Effector CD4-positive, alpha-beta T cell (primary cell): Measurements from ENCODE around the gene CNTF.

ENCODE experiments used
- DNase-seq: peaks from one replicate; pipeline ENCODE4 v3.0.0-alpha.2; 2020

Gene CNTF

DNA sequence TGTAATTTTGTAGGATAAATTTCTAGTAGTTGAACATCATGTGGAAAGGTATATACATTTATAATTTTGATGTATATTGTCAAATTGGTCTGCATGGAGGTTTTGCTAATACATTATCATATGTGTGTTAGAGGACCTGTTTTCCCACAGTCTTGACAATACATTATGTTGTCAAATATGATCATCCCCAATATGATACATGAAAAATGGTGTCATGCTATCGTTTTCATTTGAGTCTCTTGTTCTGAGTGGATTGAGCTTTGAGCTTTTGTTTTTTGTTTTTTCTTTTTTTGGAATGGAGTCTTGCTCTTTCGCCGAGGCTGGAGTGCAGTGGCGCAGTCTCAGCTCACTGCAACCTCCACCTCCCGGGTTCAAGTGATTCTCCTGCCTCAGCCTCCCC lies 14.1 kb upstream of the CNTF start:
- no peak for DNase-seq

DNA sequence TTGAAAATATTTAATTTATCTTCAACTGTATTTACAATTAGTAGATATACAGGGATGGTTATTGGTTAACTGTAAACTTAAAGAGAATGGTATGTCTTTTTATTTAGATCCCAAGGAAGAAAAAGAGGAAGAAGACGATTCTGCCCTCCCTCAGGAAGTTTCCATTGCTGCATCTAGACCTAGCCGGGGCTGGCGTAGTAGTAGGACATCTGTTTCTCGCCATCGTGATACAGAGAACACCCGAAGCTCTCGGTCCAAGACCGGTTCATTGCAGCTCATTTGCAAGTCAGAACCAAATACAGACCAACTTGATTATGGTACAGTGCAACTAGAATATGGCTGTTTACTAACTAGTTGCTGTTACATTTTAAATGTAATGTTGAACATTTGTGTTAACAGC lies 12.7 kb upstream of the CNTF start:
- no peak for DNase-seq

DNA sequence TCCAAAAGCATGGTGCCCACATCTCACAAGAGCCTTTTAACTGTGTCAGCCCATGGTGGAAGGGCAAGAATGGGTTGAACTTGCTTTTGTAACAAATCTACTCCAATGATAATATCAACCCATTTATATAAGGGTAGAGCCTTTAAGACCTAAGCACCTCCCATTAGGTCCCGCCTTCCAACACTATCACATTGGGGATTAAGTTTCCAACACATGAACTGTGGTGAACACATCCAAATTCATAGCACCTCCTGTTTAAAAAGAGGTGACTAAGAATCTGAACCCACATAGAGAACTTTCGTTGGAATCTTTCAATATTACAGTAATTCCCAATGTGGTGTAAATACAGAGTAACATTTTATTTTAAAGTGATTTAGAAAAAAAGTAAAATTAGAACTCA lies 9.2 kb upstream of the CNTF start:
- DNase-seq = no peak

DNA sequence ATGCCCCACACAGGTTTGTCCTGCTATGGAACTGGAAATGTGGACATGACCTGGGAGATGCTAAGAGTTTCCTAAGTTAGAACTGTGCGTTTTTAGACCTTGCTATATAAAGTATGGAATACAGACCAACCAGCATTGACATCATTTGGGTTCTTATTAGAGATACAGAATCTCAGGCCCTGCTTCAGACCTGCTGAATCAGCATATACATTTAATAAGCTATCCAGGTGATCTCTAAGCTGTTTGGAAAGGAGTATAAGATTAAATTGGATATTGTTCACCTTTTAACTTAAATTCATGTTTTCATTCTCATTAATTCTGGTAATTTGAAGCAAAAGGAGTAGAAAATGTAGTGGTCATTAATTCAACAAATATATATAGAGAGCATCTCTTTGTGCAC lies 6.9 kb upstream of the CNTF start:
- DNase-seq = no peak

DNA sequence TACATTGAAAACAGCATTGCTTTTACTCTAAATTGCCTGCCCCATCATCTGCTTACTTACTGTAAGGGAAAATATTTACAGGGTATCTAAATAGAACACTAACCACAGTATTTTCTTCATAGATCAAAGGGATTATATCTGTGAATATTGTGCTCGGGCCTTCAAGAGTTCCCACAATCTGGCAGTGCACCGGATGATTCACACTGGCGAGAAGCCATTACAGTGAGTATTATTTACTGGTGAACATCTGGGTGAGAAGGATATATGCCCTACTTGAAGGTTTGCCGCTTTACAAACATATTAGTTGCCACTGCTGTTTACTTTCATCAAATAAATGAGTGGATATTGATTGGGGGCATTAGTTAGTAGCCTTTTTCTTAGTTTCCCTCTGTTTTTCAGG lies 5.9 kb upstream of the CNTF start:
- no peak for DNase-seq

DNA sequence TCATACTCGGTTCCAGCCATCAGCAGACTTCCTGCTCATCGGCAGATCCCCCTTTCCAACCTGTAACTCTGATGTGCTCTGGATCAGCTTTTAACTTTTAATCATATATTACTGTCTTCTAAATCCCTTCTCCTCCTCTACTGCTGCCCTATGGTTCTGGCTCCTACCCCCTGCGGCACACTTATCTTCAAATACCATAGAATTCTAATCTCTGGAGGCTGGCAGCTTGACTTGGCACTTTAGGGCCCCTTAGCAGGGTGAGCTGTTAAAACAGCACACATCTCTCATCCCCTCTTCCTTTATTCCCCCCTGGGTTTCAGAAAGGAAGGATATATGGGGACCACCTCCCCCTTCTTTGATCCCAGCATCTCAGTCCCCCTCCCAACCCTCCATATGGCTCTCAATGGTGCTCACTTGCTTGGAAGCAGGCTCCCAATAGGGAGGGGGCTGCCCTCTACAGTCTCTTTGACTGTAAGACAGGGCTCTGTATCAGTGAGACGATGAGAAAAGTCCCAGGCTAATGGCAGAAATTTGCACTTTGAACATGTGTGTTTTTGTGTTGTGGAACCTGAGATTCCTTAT lies 4.4 kb upstream of the CNTF start:
- DNase-seq = no peak

DNA sequence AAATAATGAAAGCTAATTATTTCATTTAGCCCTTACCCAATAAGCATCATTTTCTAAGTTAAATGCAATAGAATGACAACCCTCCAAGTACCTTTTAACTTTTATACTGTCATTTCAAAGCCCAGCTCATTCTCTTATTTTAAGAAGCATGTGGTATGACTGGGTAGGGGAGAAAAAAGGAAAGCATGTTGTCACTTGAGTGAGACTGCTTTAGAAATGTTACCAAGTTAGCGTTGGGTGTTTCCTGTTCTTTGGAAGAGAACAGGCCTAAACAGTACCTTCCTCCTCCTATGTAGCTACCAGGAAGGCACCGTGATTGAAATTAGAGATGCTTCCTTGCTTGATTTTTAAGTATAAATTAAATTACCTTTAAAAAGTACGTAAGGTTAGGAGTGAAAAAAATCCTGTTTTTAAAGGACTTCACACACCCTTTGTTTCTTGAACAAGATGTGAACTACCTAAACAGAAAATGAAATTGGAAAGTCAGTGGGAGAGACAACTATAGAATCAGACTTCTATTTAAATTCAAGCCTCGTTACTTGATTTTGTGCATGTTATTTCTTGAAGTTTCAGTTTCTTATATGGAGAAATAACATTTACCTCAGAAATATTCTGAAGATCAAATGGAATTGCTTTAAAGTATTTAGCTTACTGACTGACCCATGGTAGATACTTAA lies 741 bp upstream of the CNTF start:
- DNase-seq = no peak

DNA sequence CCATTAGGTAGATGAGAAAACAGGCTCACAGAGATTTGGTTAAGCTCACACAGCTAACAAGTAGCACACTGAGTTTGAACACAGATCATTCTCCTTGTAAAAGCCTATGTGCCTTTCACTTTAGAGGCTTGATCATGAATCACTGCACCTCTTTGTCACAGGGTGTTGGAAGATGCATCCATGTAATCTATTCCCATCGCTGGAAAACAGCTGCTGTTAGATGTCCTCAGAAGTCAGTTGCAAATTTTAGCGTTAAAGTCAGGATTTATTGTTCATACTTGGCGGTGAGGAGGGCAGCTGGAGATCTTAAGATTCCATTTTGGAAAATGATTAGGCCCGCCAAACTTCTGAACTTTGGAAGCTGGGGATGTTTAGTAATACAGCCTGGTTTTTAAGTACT lies 2.6 kb downstream of the CNTF start:
- no peak for DNase-seq

DNA sequence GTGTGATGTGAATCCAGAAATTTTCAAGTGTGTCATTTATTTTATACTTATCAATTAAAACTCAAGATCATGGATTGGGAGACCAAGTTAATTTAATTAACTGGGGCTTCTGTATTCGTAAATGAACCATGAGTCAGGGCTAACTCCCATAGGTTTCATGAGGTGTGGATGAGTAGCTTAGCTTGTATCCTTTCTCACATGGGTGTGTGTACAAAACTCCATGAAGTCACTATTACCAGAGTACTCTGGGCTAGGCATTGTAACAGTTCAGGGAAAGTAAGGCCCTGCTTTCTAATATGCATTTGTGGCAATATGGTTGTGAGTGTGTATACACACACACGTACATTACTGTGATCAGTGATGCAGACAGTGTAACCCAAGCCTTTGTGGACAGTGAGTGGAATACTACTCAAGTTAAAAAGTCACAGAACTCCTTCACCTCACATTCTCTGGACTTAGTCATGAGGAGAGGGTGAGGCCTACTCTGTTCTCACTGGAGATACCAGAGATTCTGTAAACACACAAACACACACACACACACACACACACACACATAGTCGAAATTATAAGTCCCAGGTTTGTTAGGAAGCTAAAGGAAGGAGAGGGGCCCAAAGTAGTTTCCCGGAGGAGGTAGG lies 3.5 kb downstream of the CNTF start:
- DNase-seq = no peak

DNA sequence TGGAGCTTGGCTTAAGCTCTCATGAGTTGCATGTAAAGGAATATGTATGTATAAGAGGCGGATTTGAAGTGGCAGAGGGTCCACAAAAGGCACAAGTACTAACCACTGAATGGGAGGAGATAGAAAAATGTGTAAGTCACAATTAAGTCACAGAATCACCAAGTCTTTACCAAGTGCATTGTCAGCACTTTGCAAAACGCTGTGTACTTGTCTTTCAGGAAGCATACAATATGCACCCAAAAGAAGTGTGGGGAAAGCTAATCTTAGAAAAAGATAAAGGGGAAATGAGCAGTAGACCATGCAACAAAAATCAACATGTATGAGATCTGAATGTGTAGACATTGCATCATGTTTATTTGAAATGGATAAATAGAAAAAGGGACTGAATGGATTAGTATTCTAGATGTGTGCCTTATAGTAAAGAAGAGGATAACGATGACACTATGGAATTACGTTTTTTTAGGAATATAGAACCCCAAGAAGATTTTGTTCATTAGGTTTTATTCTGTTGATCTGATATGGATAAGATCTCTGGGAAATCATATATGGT lies 4.5 kb downstream of the CNTF start:
- DNase-seq = no peak

DNA sequence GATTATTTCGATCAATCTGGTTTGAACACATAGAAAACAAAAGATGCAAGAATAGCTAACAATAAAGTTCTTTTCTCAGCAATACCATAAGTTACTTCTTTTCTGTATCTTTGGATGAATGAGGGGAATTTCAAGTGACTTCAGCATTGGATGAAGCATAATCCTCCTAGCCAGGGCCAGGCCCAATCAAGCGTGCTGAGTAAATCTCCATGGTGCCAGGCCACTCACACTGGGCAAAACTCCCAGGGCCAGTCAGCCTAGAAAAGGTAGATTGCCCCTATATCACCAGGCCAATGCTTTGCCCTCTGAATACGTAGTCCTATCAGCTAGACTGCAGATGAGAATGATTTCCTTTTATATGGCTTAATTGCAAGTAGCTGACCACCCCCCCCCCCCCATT lies 6.0 kb downstream of the CNTF start:
- no peak for DNase-seq

DNA sequence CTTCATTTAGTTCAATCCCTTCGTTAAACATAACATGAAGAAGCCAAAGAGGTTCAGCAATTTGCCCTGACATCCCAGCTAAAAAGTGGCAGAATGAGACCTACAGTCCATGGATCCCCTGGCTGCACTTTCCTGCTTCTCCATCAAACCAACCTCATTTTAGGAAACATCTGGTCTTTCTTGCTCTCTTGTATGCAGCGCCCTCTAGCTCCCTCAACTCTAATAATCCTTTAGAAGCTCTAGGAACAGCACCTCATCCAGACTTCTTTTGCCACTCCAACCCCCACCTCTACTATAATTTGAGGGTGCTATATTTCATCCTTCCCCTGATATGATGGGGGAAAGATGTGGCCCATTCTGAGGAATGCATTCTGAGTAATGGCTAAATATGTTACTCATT lies 7.4 kb downstream of the CNTF start:
- no peak for DNase-seq

DNA sequence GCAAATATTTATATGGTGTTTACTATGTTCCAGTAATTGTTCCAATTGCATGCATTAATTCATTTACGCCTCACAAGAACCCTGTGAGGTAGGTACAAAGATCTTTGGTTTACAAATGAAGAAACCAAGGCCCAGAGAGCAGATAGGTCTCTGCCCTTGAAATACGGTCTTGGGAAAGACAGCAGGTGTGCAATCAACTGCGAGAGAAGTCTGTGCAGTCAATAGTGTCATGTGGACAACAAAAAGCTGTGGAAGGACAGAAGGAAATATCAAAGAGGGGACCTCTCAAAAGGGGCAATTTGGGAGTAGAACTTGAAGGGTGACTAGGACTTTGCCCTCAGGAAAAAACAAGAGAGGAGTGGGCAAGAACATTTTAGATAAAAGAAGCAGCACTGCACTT lies 8.9 kb downstream of the CNTF start:
- no peak for DNase-seq

DNA sequence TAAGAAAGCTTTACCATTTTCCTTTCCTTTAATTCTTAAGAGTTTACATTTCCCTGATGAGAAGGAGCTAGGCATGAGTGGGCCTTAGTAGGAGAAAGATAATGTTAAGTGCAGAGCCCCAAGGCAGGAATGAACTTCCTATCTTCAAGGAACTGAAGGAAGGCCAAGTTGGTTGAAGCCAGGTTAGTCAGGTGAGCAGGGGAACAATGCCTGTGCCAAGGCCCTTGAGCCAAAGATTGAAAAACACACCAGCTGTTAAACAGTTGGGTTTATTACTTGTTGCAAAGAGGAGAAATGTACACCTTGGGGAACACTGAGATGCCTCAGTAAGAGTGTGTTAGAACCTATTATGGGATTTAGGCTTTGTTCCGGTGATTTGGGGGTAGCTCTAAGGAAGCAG lies 10.0 kb downstream of the CNTF start:
- DNase-seq = no peak

DNA sequence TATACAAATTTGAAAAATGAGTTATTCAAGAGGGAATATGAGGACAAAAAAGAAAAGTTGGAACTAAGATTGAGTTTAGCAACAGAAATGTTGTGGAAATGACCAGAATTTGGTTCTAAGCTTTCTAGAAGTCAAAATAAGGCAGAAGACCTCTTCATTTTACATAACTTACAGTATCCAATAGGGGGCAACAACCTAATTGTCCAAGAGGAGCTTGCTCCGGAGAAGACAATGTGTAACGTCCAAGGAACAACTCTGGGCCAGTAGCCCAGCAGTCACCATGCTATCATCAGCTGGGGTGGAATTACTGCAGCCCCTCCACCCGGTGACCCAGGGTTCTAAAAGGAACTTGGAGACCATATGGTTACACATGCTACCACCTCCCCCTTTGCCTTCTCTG lies 14.1 kb downstream of the CNTF start:
- no peak for DNase-seq

DNA sequence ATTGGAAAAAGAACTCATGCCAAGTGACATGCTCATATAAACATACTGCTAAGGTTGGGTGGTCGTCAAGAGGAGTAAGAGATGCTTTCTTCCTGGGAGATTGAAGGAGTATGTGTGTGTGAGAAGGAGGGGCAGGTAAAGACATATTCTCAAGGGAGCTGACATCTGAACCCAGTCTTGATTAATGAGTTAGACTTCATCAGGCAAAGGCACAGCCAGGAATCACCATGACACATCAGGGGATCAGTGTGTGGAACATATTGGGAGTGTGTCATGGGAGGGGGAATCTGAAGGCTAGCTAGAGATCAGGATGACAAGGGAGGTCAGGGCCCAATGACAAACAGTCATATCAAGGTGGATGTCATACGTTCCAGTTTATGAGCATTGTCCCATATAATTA lies 14.9 kb downstream of the CNTF start:
- DNase-seq = no peak

DNA sequence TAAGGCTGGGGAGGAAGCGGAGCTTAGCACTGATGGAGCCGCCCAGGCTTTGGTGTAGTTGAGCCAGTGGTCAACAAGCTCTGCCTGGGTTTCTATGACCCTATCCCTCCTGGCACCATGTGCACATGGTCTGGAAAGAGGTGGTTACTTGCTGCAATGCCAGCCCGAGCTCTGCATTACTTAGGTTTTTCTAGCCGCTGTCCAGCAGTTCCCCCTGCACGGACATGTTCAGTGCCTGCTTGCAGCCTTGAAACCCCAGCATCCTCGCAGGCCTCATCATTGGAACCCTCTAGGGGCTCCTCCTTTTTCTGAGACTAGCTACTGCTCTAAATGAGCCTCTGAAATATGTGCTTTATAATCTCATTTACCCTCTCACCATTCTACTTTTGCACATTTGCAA lies 16.6 kb downstream of the CNTF start:
- no peak for DNase-seq

DNA sequence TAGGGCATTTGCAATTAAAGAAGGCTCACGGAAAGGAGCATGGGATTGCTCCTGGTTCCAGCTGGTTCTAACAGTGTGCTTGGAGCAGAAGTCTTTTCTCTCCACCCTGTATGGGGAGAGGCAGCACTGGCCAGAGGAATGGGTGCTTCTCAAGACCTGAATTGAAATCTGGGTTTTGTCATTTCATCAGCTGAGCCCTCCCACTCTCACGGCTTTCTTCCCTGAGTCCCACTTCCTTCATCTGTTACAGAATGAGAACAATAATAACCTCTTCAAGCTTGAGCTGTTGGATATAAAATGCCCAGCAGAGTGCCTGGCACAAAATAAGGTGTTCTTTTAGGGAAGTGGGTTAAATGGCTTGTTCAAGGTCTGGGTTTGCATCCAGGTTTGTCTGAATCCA lies 17.2 kb downstream of the CNTF start:
- no peak for DNase-seq

DNA sequence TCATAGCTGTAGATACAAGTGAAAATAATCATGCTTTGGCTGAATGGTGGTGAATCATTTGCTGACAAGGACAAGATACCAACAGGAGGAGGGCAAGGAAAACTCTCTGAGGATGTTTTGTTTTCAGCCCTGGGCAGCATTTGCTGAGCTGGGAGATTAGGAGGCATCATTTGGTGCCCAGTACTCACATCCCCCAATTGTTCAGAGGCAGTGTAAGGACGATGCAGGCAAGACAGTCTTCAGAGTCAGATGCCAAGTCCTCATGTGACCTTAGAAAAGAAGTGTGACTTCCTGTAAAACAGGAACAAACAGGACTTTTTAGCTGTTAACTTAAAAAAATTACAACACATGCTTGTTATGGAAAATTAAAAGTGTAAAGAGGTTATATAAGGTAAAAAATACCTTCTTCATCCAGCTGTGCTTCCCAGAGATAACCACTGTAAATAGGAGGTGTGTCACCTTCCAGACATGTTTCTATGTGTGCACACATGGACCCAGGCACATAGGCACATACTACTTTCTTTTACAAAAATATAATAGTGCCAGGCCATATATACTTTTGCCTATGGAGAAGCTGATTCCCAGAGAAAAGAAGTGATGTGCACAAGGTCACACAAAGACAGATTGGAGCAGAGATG lies 18.0 kb downstream of the CNTF start:
- no peak for DNase-seq

DNA sequence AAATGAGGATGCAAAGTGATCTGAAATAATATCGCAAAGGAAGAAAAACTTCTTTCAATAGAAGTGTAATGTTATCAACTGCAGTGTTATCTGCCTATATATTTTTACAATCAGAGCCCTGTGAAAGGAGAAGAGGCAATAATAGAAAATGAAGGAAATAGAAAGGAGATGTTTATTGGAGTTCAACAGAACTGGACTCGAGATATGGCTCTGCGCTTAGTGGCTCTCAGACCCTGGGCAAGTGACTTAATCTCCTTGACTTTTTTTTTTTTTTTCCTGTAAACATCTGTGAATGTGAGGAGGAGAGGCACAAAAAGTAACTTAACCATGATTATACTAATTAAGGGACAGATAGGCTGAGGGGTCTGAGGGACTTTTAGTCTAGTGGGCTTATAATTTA lies 18.9 kb downstream of the CNTF start:
- DNase-seq = no peak

DNA sequence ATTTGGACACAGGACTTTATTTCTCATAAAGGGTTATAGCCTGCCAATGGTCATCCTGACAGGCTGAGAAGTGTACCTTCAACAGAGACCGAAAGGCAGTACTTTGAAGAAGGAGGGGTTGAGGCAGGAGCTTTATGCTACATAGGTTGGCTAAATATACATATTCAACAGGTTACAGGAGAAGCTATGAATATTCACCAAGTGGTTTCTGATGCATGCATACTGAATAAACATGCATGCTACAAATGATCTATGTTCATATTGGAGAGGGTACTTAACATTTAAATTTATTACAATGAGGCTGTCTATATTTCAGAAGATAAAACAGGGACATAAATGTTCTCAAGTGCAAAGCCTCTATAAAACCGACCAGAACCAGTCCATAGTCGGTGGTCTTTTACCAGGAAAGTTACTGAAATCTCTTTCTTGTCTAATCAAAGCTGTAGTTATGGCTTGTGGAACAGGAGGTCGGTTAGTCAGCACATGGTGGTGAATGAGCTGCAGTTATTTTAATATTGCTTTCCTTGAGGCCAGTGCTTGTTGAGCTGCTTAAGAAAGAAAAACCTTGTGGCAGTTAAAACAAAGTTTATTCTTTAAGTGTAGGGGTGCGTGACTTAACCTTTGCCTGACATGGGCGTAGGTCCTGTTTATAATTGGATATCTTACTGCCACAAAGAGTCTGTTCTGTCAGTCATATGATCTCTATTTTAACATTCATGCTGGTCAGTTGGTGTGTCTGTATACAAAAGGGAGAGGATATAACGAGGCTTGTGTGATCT lies 19.5 kb downstream of the CNTF start:
- no peak for DNase-seq

DNA sequence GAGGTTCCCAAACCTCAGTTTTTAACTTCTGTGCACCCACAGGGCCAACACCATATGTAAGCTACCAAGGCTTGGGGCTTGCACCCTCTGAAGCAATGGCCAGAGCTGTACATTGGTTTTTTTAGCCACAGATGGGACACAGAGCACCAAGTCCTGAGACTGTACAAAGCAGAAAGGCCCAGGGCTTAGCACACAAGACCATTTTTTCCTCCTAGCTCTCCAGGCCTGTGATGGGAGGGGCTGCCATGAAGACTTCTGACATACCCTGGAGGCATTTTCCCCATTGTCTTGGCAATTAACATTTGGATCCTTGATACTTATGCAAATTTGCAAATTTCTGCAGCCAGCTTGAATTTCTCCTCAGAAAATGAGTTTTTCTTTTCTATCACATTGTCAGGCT lies 23.4 kb downstream of the CNTF start:
- no peak for DNase-seq

DNA sequence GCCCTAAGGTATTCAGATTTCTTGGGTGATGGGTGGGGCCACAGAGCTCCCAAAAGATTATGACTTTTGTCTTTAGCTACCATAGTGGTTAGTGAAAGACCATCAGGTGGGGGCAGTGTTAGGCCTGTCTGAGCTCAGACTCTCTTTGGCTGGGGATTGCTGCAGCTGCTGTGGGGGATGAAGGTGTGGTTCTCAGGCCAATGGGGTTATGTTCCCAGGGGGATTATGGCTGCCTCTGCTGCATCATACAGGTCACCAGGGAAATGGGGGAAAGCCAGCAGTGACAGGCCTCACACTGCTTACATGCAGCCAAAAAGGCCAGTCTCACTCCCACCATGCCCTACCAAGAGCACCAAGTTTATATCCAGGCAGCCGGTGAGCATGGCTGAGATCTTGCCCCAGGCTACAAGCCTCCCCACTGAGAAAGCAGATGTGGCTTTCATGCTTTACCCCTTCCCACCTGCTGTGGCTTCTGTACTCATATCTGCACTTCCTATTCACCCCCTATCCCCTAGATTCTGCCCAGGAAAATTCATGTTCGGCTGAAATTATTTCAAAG lies 24.8 kb downstream of the CNTF start:
- DNase-seq = no peak
